LNCAP (cell line): ENCODE measurements around the gene POU6F2.

Experiments
- TF ChIP-seq, protein P1 (sequence below): fragments of 450-650 bp; IDR thresholded peaks from 2 replicates; pipeline ENCODE4 v1.5.1; 2017; ENCODE audit warnings: mild to moderate bottlenecking

The POU6F2 gene

GRCh38 chr7:39051707-39052106, 74.0 kb downstream of the POU6F2 start:
- TF ChIP-seq, protein P1, sequence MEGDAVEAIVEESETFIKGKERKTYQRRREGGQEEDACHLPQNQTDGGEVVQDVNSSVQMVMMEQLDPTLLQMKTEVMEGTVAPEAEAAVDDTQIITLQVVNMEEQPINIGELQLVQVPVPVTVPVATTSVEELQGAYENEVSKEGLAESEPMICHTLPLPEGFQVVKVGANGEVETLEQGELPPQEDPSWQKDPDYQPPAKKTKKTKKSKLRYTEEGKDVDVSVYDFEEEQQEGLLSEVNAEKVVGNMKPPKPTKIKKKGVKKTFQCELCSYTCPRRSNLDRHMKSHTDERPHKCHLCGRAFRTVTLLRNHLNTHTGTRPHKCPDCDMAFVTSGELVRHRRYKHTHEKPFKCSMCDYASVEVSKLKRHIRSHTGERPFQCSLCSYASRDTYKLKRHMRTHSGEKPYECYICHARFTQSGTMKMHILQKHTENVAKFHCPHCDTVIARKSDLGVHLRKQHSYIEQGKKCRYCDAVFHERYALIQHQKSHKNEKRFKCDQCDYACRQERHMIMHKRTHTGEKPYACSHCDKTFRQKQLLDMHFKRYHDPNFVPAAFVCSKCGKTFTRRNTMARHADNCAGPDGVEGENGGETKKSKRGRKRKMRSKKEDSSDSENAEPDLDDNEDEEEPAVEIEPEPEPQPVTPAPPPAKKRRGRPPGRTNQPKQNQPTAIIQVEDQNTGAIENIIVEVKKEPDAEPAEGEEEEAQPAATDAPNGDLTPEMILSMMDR, result no peak

DNA sequence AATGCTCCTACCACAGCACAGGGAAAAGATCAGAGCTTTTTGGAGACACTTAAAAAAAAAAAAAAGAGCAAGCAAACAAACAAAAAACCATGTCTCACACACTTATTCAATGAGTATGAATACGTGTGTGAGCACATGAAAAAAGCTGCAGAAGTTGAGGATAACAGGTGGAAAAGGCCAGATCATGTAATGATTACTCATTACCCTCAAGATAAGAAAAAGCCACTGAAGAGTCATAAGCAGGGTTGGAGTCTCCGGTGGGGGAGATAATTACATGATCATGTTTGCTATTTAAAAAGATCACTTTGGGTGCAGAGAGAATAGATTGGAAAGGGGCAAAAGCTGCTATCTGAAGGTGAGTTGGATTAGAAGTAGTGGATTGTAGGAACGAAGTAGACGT, 77.0 kb downstream of the POU6F2 start:
- TF ChIP-seq, protein P1, result no peak

- TF ChIP-seq, protein P1, result no peak
Observed at GRCh38 chr7:39056153-39056552, 78.4 kb downstream of the POU6F2 start.

DNA sequence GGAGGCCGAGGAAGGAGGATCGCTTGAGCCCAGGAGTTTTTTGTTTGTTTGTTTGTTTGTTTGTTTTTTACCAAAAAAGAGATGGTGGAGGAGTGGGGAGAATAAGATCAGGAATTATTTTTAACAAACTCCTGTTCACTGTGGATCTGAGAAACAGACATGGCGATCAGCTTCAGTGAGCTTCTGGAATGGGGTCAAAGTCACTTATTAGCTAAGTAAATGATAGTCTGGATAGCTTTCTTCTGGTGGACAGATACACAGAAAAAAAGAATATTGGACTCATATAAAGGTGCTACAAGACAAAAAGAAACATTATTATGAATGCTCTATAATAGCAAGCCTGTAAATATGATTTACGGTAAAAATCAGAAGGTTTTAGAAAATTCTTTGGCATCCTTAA, 85.1 kb downstream of the POU6F2 start:
- TF ChIP-seq, protein P1, result no peak

DNA sequence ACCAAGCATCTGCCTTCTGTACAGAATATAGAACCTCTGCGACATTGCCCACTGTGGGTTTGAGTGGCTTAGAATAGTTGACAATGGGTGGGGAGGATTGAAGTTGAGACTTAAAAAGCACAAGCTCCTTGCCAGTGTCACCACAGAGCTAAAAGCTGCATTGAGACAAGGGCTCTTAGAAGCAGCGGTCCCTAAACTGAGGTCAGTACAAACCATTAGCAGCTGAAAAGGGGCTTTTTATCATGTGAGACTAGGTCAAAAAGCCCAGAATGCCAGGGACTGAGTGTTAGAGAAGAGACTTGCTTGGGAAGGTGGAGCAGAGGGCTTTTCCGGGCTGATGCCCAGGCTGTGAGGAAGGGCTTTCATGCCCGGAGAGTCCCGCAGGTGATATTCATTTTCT, 91.3 kb downstream of the POU6F2 start:
- TF ChIP-seq, protein P1, result no peak

GRCh38 chr7:39069896-39070881, 92.5 kb downstream of the POU6F2 start:
- TF ChIP-seq, protein P1, result no peak

GRCh38 chr7:39071116-39071515, 93.4 kb downstream of the POU6F2 start:
- TF ChIP-seq, protein P1, result no peak
